ENCODE results near the gene MRPL52.

- no peak for TF ChIP-seq FOXK2 (IDR thresholded peaks at IDR 0.05)
- TF ChIP-seq CTCF (CRISPR knock-in tag; IDR thresholded peaks at IDR 0.05), result no peak
- TF ChIP-seq POLR2AphosphoS5 (IDR thresholded peaks at IDR 0.05; ENCODE audit: low read depth, low read length), result no peak
- no peak for TF ChIP-seq TAF1 (CRISPR knock-in tag; IDR thresholded peaks at IDR 0.05)
- no peak for TF ChIP-seq AKAP8 (CRISPR knock-in tag; IDR thresholded peaks at IDR 0.05)
- TF ChIP-seq JUND (CRISPR knock-in tag; IDR thresholded peaks at IDR 0.05), result no peak
- TF ChIP-seq ESRRA (CRISPR knock-in tag; IDR thresholded peaks at IDR 0.05; ENCODE audit: low read depth), result no peak
- TF ChIP-seq HIC2 (CRISPR knock-in tag; IDR thresholded peaks at IDR 0.05; ENCODE audit: low read depth), result no peak
- TF ChIP-seq KIAA2018 (CRISPR knock-in tag; IDR thresholded peaks at IDR 0.05; ENCODE audit: borderline replicate concordance), result no peak
- TF ChIP-seq SRSF9 (IDR thresholded peaks at IDR 0.05; ENCODE audit: borderline replicate concordance, insufficient read depth, low read depth, low read length, poor library complexity, severe bottlenecking), result no peak
- no peak for TF ChIP-seq ZNF234 (CRISPR knock-in tag; conservative IDR thresholded peaks at IDR 0.05)
- no peak for TF ChIP-seq HOXA7 (CRISPR knock-in tag; IDR thresholded peaks at IDR 0.05)
These were observed 22.9 kb downstream of the MRPL52 start for GRCh38 chr14:22852599-22852939.

Measured in HepG2 (cell line).